ENCODE results near the gene ZP1. TPM values are rescaled to one million over a fixed set of nuclear protein-coding genes. Genes with fewer than 3 reads are reported as not detected.
A peak's percentile ranks its signal among the peaks of the same experiment; 100 is the strongest.

The ZP1 gene
- total RNA-seq, 1 experiment from 2014 or later = not detected

DNA sequence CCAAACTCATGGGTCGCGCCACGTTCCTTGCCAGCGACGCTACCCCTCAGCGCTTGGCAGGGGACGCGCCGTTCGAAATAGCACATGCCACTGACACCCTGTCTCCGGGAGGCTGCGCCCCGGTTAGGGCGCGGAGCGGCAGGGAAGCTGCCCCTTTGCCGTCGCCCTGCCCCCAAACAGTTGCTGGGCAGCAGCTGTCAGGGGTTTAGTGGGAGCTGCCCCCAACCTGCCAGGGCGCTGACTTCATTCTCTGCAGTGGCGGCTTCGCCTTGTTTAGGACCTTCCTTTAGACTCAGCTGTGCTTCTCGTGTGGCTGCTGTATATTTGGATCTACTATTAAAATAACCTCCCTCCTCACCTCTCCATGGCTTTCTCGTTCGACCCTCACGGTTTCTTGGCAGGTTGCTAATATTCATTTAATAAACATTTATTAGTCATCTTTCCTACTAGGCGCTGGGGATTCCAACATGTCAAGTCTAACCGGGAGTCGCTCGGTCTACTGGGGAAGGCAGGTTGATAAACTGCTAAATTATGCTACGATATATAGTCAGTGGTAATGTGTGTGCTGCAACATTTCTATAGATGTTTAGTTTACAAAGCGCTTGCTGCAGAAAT lies 47.4 kb downstream of the ZP1 start:
- ChIA-PET CTCF (interaction anchor here (1.0 to 1.5 kb wide), 4 partner anchors 8 to 25 kb away, joined by 3 to 10 read pairs (median 6); partner anchors contain the start of gene PRPF19), POLR2A (interaction anchor here (0.8 to 1.3 kb wide), 4 partner anchors 9 to 254 kb away, joined by 3 to 5 read pairs (median 3); no protein-coding TSS in a partner anchor)
- peaks cover 10% of the 10 kb centered on the region for H3K36me3 Mint-ChIP-seq (ENCODE audit: insufficient read depth, unreplicated experiment)
- peaks cover 3% of the 10 kb centered on the region for H3K27me3 Mint-ChIP-seq (ENCODE audit: insufficient read depth, unreplicated experiment)
- H3K27me3 ChIP-seq (replicated peaks; ENCODE audit: control insufficient read depth, insufficient read depth, low read length) = no peaks in the 10 kb centered on the region
- peaks cover 28% of the 10 kb centered on the region for H3K4me1 ChIP-seq
- peak overlapping the region; percentile 91 for H3K27ac Mint-ChIP-seq (ENCODE audit: unreplicated experiment)
- H3K9me3 Mint-ChIP-seq (ENCODE audit: unreplicated experiment) = no peaks in the 10 kb centered on the region
- peak overlapping the region; percentile 92 for H3K4me3 Mint-ChIP-seq (ENCODE audit: unreplicated experiment)
- TF ChIP-seq, protein P1, sequence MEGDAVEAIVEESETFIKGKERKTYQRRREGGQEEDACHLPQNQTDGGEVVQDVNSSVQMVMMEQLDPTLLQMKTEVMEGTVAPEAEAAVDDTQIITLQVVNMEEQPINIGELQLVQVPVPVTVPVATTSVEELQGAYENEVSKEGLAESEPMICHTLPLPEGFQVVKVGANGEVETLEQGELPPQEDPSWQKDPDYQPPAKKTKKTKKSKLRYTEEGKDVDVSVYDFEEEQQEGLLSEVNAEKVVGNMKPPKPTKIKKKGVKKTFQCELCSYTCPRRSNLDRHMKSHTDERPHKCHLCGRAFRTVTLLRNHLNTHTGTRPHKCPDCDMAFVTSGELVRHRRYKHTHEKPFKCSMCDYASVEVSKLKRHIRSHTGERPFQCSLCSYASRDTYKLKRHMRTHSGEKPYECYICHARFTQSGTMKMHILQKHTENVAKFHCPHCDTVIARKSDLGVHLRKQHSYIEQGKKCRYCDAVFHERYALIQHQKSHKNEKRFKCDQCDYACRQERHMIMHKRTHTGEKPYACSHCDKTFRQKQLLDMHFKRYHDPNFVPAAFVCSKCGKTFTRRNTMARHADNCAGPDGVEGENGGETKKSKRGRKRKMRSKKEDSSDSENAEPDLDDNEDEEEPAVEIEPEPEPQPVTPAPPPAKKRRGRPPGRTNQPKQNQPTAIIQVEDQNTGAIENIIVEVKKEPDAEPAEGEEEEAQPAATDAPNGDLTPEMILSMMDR (IDR thresholded peaks at IDR 0.05; ENCODE audit: insufficient read depth in 1 of 2, low read depth in 1 of 2, low read length in 1 of 2, severe bottlenecking in 1 of 2, unreplicated experiment in 1 of 2) = no peak
- no peaks in the 10 kb centered on the region for H3K9me3 ChIP-seq
- H3K4me1 Mint-ChIP-seq (ENCODE audit: low read depth, unreplicated experiment) = peaks cover 7% of the 10 kb centered on the region
- no TSS peak for BruUV-seq (replicated peaks)
- peak in 1 of 2 experiments; percentile 34 for DNase-seq
- H3K36me3 ChIP-seq (ENCODE audit: control insufficient read depth, insufficient read depth, low read length) = no peaks in the 10 kb centered on the region
- peak overlapping the region; percentile 77 for H3K4me3 ChIP-seq (ENCODE audit: low read depth, low read length)
- intact Hi-C loops (cut with micrococcal nuclease; ENCODE audit: unreplicated experiment) = loop anchor here (1.0 to 5.0 kb wide), 2 partner anchors 10 to 213 kb away; partner anchors contain the start of gene TMEM132A

DNA sequence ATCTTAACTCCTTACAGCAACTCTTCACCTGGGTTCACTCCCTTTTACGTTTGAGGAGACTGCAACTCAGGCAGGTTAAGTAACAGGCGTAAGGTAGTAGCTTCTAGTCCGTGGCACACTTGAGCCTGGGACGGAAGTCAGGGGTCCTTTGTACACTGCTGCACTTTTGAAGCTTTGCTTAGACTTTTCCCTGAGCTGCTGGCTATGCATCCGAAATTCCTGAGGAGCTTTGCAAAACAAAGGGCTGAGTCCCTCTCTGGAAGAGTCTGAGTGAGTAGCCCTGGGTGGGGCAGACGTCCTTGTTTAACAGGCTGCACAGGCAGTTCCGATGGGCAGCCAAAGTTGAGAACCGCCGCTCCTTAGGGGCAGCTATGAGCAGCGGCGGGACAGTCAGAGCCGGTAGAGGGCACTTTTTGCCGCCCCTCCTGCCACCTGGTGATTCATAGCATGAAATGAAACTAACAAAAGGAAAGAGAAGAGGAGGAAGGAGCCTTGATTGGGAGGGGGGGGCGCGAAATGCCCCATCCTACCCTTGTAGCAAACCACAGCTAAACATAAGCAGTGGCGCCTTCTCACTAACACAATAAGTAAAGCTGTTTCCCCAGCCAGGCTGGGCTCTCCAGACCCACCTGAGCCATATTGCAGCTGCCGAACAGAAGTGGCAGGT lies 48.0 kb downstream of the ZP1 start:
- Mint-ChIP-seq H3K27me3 (ENCODE audit: insufficient read depth, unreplicated experiment) (peaks cover 3% of the 10 kb centered on the region), H3K36me3 (ENCODE audit: insufficient read depth, unreplicated experiment) (peaks cover 16% of the 10 kb centered on the region), H3K27ac (ENCODE audit: unreplicated experiment) (peak overlapping the region; percentile 10), H3K9me3 (ENCODE audit: unreplicated experiment) (no peaks in the 10 kb centered on the region), H3K4me1 (ENCODE audit: low read depth, unreplicated experiment) (peaks cover 7% of the 10 kb centered on the region), H3K4me3 (ENCODE audit: unreplicated experiment) (peak overlapping the region; percentile 92)
- TF ChIP-seq, protein P1 (IDR thresholded peaks at IDR 0.05; ENCODE audit: insufficient read depth in 1 of 2, low read depth in 1 of 2, low read length in 1 of 2, severe bottlenecking in 1 of 2, unreplicated experiment in 1 of 2) = peak in 1 of 2 experiments; percentile 25
- Histone ChIP-seq H3K4me3 (ENCODE audit: low read depth, low read length) (peak overlapping the region; percentile 77), H3K9me3 (no peaks in the 10 kb centered on the region), H3K36me3 (ENCODE audit: control insufficient read depth, insufficient read depth, low read length) (no peaks in the 10 kb centered on the region), H3K4me1 (peaks cover 28% of the 10 kb centered on the region), H3K27me3 (replicated peaks; ENCODE audit: control insufficient read depth, insufficient read depth, low read length) (no peaks in the 10 kb centered on the region)
- intact Hi-C loops (cut with micrococcal nuclease; ENCODE audit: unreplicated experiment) = loop anchor here (5.0 kb wide), 1 partner anchor 212 kb away; no protein-coding TSS in a partner anchor
- BruUV-seq (replicated peaks) = TSS peak; percentile 43
- ChIA-PET POLR2A (interaction anchor here (0.8 kb wide), 1 partner anchor 10 kb away, joined by 3 read pairs; no protein-coding TSS in a partner anchor), CTCF (interaction anchor here (1.0 to 1.4 kb wide), 3 partner anchors 9 to 25 kb away, joined by 3 to 7 read pairs (median 5); partner anchors contain the start of gene PRPF19)
- DNase-seq = peak; percentile 48 to 56

DNA sequence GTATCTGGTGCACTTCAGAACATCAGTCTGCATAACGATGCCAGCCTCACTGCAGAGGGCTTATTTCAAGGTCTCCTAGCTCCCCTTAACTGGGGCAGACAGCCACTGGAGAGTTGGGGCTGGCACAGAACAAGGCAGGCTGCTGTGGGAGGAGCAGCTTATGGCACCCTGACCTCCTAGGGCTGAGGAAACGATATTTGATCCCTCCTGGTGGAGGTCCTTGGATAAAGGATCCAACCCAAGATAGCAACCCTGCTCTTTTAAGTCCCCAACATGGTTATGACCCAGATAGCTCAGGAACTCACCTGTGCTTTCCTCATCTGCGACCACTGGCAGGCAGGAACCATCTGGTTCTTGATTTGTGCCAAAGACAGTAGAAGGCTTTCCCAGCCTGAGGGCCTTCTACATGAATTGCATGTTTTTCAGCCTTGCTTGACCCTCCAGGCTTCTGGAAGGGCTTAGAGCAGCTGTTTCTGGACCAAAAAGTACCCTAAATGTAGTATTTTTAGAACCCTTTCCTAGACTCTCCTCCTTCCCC lies 49.4 kb downstream of the ZP1 start:
- ChIA-PET CTCF (interaction anchor here (0.9 kb wide), 1 partner anchor 29 kb away, joined by 3 read pairs; no protein-coding TSS in a partner anchor), POLR2A (no interaction called here)
- H3K4me3 ChIP-seq (ENCODE audit: low read depth, low read length) = no peak overlapping the region
- H3K36me3 ChIP-seq (ENCODE audit: control insufficient read depth, insufficient read depth, low read length) = no peaks in the 10 kb centered on the region
- Mint-ChIP-seq H3K27me3 (ENCODE audit: insufficient read depth, unreplicated experiment) (no peaks in the 10 kb centered on the region), H3K27ac (ENCODE audit: unreplicated experiment) (no peak overlapping the region), H3K4me3 (ENCODE audit: unreplicated experiment) (no peak overlapping the region), H3K9me3 (ENCODE audit: unreplicated experiment) (no peaks in the 10 kb centered on the region), H3K36me3 (ENCODE audit: insufficient read depth, unreplicated experiment) (peaks cover 23% of the 10 kb centered on the region), H3K4me1 (ENCODE audit: low read depth, unreplicated experiment) (peaks cover 7% of the 10 kb centered on the region)
- no peaks in the 10 kb centered on the region for H3K27me3 ChIP-seq (replicated peaks; ENCODE audit: control insufficient read depth, insufficient read depth, low read length)
- H3K9me3 ChIP-seq = no peaks in the 10 kb centered on the region
- BruUV-seq (replicated peaks) = no TSS peak
- DNase-seq = peak in 1 of 2 experiments; percentile 24
- intact Hi-C loops (cut with micrococcal nuclease; ENCODE audit: unreplicated experiment) = loop anchor here (5.0 kb wide), 1 partner anchor 211 kb away; no protein-coding TSS in a partner anchor
- TF ChIP-seq, protein P1 (IDR thresholded peaks at IDR 0.05; ENCODE audit: insufficient read depth in 1 of 2, low read depth in 1 of 2, low read length in 1 of 2, severe bottlenecking in 1 of 2, unreplicated experiment in 1 of 2) = no peak
- peaks cover 28% of the 10 kb centered on the region for H3K4me1 ChIP-seq
